Tibial nerve (tissue), 4 donors: ENCODE measurements around the gene NFS1. TPM values are rescaled to one million over a fixed set of nuclear protein-coding genes. Genes with fewer than 3 reads are reported as not detected.

Experiments
- DNase-seq, 2 donors: peaks; one replicate each; pipeline ENCODE4 v3.0.0-alpha.2; 2019; ENCODE audit warnings: low spot score in 2 of 2
- H3K27ac ChIP-seq, 4 donors: fragments of 200-600 bp; sonication (generic) in 3 of 4; one replicate each; pipeline ENCODE4 v1.5.1; 2017 to 2019; ENCODE audit warnings: mild to moderate bottlenecking in 1 of 4
- H3K27me3 ChIP-seq, 2 donors: fragments of 200-600 bp; sonication (generic) in 1 of 2; one replicate each; pipeline versions ENCODE4 v1.5.1 to v1.6.0; 2017 to 2019
- H3K36me3 ChIP-seq, 3 donors: fragments of 200-600 bp; sonication (generic); one replicate each; pipeline ENCODE4 v1.5.1; 2018 to 2019
- H3K4me1 ChIP-seq, 4 donors: fragments of 200-600 bp; sonication (generic) in 3 of 4; one replicate each; pipeline ENCODE4 v1.5.1; 2017 to 2019
- H3K4me3 ChIP-seq, 4 donors: fragments of 200-600 bp; sonication (generic) in 3 of 4; one replicate each; pipeline ENCODE4 v1.5.1; 2017 to 2019; ENCODE audit warnings: mild to moderate bottlenecking in 1 of 4, moderate library complexity in 1 of 4
- H3K9me3 ChIP-seq, 4 donors: fragments of 200-600 bp; sonication (generic) in 3 of 4; one replicate each; pipeline ENCODE4 v1.5.1; 2017 to 2019
- CTCF ChIP-seq, 5 experiments: fragments of 200-600 bp in 3 of 5; fragments of 450-650 bp in 2 of 5; sonication (generic) in 3 of 5; IDR thresholded peaks; one replicate each; pipeline ENCODE4 v1.5.1; 2016 to 2019; ENCODE audit warnings: antibody characterized with exemption in 5 of 5, mild to moderate bottlenecking in 3 of 5, moderate library complexity in 2 of 5
- EP300 ChIP-seq, 2 donors: sonication (generic); formaldehyde crosslinking; IDR thresholded peaks; one replicate each; pipeline ENCODE4 v1.6.1; 2017; ENCODE audit warnings: antibody characterized with exemption in 2 of 2, mild to moderate bottlenecking in 1 of 2
- POLR2A ChIP-seq, 2 donors: fragments of 450-650 bp; IDR thresholded peaks; one replicate each; pipeline ENCODE4 v1.6.1; 2017; ENCODE audit warnings: antibody characterized with exemption in 2 of 2, mild to moderate bottlenecking in 2 of 2, moderate library complexity in 2 of 2
- WGBS, 2 donors: methylation state at CpG; one replicate each; pipeline ENCODE4 v1.1.5; 2018; 5-methylcytosine and 5-hydroxymethylcytosine counted together
- total RNA-seq, 4 donors: library from RNA; depleted of rRNA; stranded (reverse); fragments of >200 nt; gene quantifications; one replicate each; pipeline ENCODE4 v1.1.0, GENCODE V29; 2016

Gene NFS1
- total RNA-seq, 4 donors from 2014 or later, result 17.7 to 64.1 (median 34.5) TPM

DNA sequence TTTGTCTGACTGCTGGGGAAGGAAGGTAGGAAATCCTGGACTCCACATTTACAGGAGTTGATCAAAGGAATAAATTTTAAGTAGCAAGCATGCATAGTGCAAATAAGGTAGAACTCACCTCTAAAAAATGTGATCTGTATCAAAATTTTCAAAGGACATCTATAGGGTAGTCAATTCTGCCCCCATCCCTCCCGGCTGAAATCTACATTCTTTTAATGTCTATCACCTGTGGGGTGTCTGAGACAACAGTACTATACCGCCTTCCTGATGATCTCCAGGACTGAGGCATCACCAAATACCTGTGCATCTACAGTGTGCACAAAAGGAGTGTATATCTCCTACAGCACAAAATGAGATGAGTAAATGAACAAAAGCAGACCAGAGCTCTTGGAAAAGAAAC lies 54.3 kb downstream of the NFS1 start:
- Histone ChIP-seq H3K4me1 (peaks cover 0 to 14% (median 7%) of the 10 kb centered on the region in 4 donors), H3K27me3 (no peaks in the 10 kb centered on the region), H3K27ac (no peak overlapping the region), H3K36me3 (no peaks in the 10 kb centered on the region), H3K4me3 (no peak overlapping the region), H3K9me3 (no peaks in the 10 kb centered on the region)
- no peak for TF ChIP-seq EP300 (IDR thresholded peaks at IDR 0.05)
- no peak for TF ChIP-seq CTCF (IDR thresholded peaks at IDR 0.05)
- TF ChIP-seq POLR2A (IDR thresholded peaks at IDR 0.05), result no peak
- no peak for DNase-seq
- WGBS, 2 donors, result 88 to 90% methylated on average over 2 of the region's 2 CpGs

DNA sequence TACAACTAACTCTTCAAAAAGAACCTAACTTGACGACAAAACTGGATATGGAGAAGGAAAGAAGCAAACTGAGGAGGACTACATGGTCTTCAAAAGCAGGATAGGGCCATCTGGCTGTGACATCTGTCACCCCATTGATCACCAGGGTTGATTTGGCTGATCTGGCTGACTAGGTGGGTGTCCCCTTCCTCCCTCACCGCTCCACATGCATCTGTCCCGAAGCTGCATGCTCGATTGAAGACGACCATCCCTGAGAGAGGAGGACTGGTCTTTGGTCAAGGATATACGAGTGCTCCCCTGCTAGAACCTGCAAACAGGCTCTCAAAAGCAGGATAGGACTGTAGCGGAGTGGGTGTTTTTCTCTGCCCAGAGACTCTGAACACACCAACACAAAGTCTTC lies 56.1 kb downstream of the NFS1 start:
- H3K4me1 ChIP-seq, result no peaks in the 10 kb centered on the region
- no peaks in the 10 kb centered on the region for H3K36me3 ChIP-seq
- no peak overlapping the region for H3K4me3 ChIP-seq
- no peak for DNase-seq
- WGBS, 2 donors, result 91 to 92% methylated on average over 7 of the region's 7 CpGs
- H3K9me3 ChIP-seq, result no peaks in the 10 kb centered on the region
- TF ChIP-seq POLR2A (IDR thresholded peaks at IDR 0.05) (no peak), EP300 (IDR thresholded peaks at IDR 0.05) (no peak), CTCF (IDR thresholded peaks at IDR 0.05) (no peak)
- no peak overlapping the region for H3K27ac ChIP-seq
- no peaks in the 10 kb centered on the region for H3K27me3 ChIP-seq

GRCh38 chr20:35641743-35642142 lies 57.4 kb downstream of the NFS1 start:
- TF ChIP-seq CTCF (IDR thresholded peaks at IDR 0.05) (no peak), EP300 (IDR thresholded peaks at IDR 0.05) (no peak), POLR2A (IDR thresholded peaks at IDR 0.05) (no peak)
- 88 to 89% methylated on average over 4 of the region's 4 CpGs for whole genome bisulfite sequencing, 2 donors
- Histone ChIP-seq H3K9me3 (no peaks in the 10 kb centered on the region), H3K27me3 (no peaks in the 10 kb centered on the region), H3K4me1 (no peaks in the 10 kb centered on the region), H3K36me3 (no peaks in the 10 kb centered on the region), H3K27ac (no peak overlapping the region), H3K4me3 (no peak overlapping the region)
- no peak for DNase-seq

- Histone ChIP-seq H3K36me3 (no peaks in the 10 kb centered on the region), H3K4me3 (no peak overlapping the region), H3K9me3 (no peaks in the 10 kb centered on the region), H3K27ac (no peak overlapping the region), H3K27me3 (no peaks in the 10 kb centered on the region), H3K4me1 (peaks cover 0 to 2% (median 0%) of the 10 kb centered on the region in 4 donors)
- no peak for DNase-seq
- TF ChIP-seq POLR2A (IDR thresholded peaks at IDR 0.05), result no peak
- no peak for TF ChIP-seq CTCF (IDR thresholded peaks at IDR 0.05)
- TF ChIP-seq EP300 (IDR thresholded peaks at IDR 0.05), result no peak
- 84 to 86% methylated on average over 3 of the region's 3 CpGs for WGBS, 2 donors
These were observed 58.4 kb downstream of the NFS1 start for GRCh38 chr20:35640724-35641123.

DNA sequence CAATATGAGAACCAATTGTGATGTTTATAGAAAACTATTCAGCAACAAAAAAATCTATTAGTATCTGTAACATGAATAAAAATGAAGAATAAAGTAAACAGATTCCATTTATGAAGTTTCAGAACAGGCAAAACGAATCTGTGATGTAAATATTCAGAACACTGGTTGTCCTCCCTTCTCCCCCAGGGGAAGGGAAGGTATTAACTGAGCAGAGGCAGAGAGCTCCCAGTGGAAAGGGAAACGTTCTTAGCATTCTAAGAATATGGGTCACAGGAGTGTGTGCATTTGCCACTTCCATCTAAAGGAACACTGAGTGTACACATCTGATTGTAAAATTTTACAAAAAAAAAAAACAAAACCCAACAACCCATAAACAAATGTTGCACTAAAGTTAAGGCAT lies 60.4 kb downstream of the NFS1 start:
- Histone ChIP-seq H3K4me1 (peaks cover 0 to 6% (median 0%) of the 10 kb centered on the region in 4 donors), H3K4me3 (no peak overlapping the region), H3K36me3 (no peaks in the 10 kb centered on the region), H3K27ac (no peak overlapping the region), H3K27me3 (no peaks in the 10 kb centered on the region), H3K9me3 (no peaks in the 10 kb centered on the region)
- no peak for TF ChIP-seq POLR2A (IDR thresholded peaks at IDR 0.05)
- WGBS, 2 donors, result 53 to 55% methylated on average over 2 of the region's 2 CpGs
- DNase-seq, result no peak

GRCh38 chr20:35637276-35637675 lies 61.9 kb downstream of the NFS1 start:
- WGBS, 2 donors, result 94% methylated on average over 6 of the region's 6 CpGs
- no peak overlapping the region for H3K27ac ChIP-seq

More at GRCh38 chr20:35637276-35637675, 61.9 kb downstream of the NFS1 start:
- Histone ChIP-seq H3K36me3 (peaks cover 0 to 6% (median 0%) of the 10 kb centered on the region in 3 donors), H3K27me3 (no peaks in the 10 kb centered on the region), H3K4me3 (no peak overlapping the region), H3K4me1 (peaks cover 0 to 6% (median 0%) of the 10 kb centered on the region in 4 donors), H3K9me3 (no peaks in the 10 kb centered on the region)
- no peak for DNase-seq
- no peak for TF ChIP-seq EP300 (IDR thresholded peaks at IDR 0.05)
- no peak for TF ChIP-seq CTCF (IDR thresholded peaks at IDR 0.05)
- TF ChIP-seq POLR2A (IDR thresholded peaks at IDR 0.05), result no peak
